Raji (cell line): ENCODE data around the gene TFB2M.

ENCODE experiments used
- POLR2A ChIP-seq: IDR thresholded peaks from 2 replicates; pipeline ENCODE4 v1.6.1; 2011; ENCODE audit warnings: low read depth, low read length, control low read depth; ENCODE audit not compliant: insufficient read depth

The TFB2M gene

GRCh38 chr1:246537441-246537840 lies 28.6 kb downstream of the TFB2M start:
- no peak for TF ChIP-seq POLR2A

- TF ChIP-seq POLR2A, result no peak
These were observed 31.9 kb downstream of the TFB2M start for GRCh38 chr1:246534114-246534513.

GRCh38 chr1:246533371-246533905 lies 32.6 kb downstream of the TFB2M start:
- no peak for TF ChIP-seq POLR2A

GRCh38 chr1:246532519-246532918 lies 33.5 kb downstream of the TFB2M start:
- no peak for TF ChIP-seq POLR2A

GRCh38 chr1:246530482-246530881 lies 35.6 kb downstream of the TFB2M start:
- no peak for TF ChIP-seq POLR2A

GRCh38 chr1:246528933-246529731 lies 36.9 kb downstream of the TFB2M start:
- TF ChIP-seq POLR2A, result no peak

- TF ChIP-seq POLR2A, result no peak
These were observed 38.5 kb downstream of the TFB2M start for GRCh38 chr1:246527402-246528088.

- TF ChIP-seq POLR2A, result no peak
These were observed 39.1 kb downstream of the TFB2M start for GRCh38 chr1:246526915-246527314.

- TF ChIP-seq POLR2A, result no peak
These were observed 39.7 kb downstream of the TFB2M start for GRCh38 chr1:246526380-246526779.

- TF ChIP-seq POLR2A, result no peak
These were observed 46.5 kb downstream of the TFB2M start for GRCh38 chr1:246519514-246519913.

GRCh38 chr1:246518456-246519205 lies 47.4 kb downstream of the TFB2M start:
- TF ChIP-seq POLR2A, result no peak

- no peak for TF ChIP-seq POLR2A
These were observed 48.7 kb downstream of the TFB2M start for GRCh38 chr1:246517391-246517790.

- no peak for TF ChIP-seq POLR2A
These were observed 49.9 kb downstream of the TFB2M start for GRCh38 chr1:246516126-246516525.

- no peak for TF ChIP-seq POLR2A
These were observed 50.6 kb downstream of the TFB2M start for GRCh38 chr1:246515390-246516005.
